RWPE1 (cell line): Measurements from ENCODE around the gene IGSF9B.

Experiments
- CTCF ChIA-PET: fragments of 350-600 bp; sonication (Branson Sonifier 250); formaldehyde crosslinking; extraction: SDS; loops from one replicate; lab custom pipeline; 2021; lab: Yijun Ruan, JAX
- POLR2A ChIA-PET: fragments of 400-600 bp; formaldehyde crosslinking; extraction: SDS; loops from one replicate; lab custom pipeline; 2020; ENCODE audit warnings: antibody characterized with exemption; ENCODE audit not compliant: low non-redundant PET; lab: Yijun Ruan, JAX
- DNase-seq: peaks from one replicate; pipeline ENCODE4 v3.0.0; 2012; ENCODE audit warnings: low spot score
- H3K27ac ChIP-seq: fragments of 450-650 bp; 2 replicates; pipeline ENCODE4 v1.5.1; 2017
- CTCF ChIP-seq: fragments of 450-650 bp; conservative IDR thresholded peaks from 2 replicates; pipeline ENCODE4 v1.5.1; 2017; ENCODE audit warnings: low read depth, mild to moderate bottlenecking

The IGSF9B gene

GRCh38 chr11:133942577-133942976 lies 14.2 kb downstream of the IGSF9B start:
- ChIA-PET POLR2A (no interaction called here), CTCF (no interaction called here)
- no peak overlapping the region for H3K27ac ChIP-seq
- TF ChIP-seq CTCF, result no peak
- DNase-seq, result no peak

- CTCF ChIA-PET, result no interaction called here
Observed at GRCh38 chr11:133941546-133941945, 15.2 kb downstream of the IGSF9B start.

GRCh38 chr11:133940034-133940433 lies 16.7 kb downstream of the IGSF9B start:
- CTCF ChIA-PET, result no interaction called here
- DNase-seq, result no peak
- POLR2A ChIA-PET, result no interaction called here
- H3K27ac ChIP-seq, result no peak overlapping the region
- no peak for TF ChIP-seq CTCF

More at GRCh38 chr11:133941546-133941945, 15.2 kb downstream of the IGSF9B start:
- DNase-seq, result no peak
- no peak overlapping the region for H3K27ac ChIP-seq
- POLR2A ChIA-PET, result no interaction called here
- TF ChIP-seq CTCF, result no peak

GRCh38 chr11:133939558-133939957 lies 17.2 kb downstream of the IGSF9B start:
- no peak for TF ChIP-seq CTCF
- no peak overlapping the region for H3K27ac ChIP-seq
- no peak for DNase-seq
- ChIA-PET POLR2A (no interaction called here), CTCF (no interaction called here)

- POLR2A ChIA-PET, result no interaction called here
- CTCF ChIA-PET, result interaction anchor here (0.6 kb wide), 1 partner anchor 77 kb away, joined by 3 read pairs; no protein-coding TSS in a partner anchor
- no peak for DNase-seq
- TF ChIP-seq CTCF, result no peak
- no peak overlapping the region for H3K27ac ChIP-seq
Observed at GRCh38 chr11:133938166-133938565, 18.6 kb downstream of the IGSF9B start.

GRCh38 chr11:133937468-133937867 lies 19.3 kb downstream of the IGSF9B start:
- no peak overlapping the region for H3K27ac ChIP-seq
- DNase-seq, result no peak
- no peak for TF ChIP-seq CTCF
- ChIA-PET CTCF (no interaction called here), POLR2A (no interaction called here)

- DNase-seq, result no peak
- ChIA-PET CTCF (no interaction called here), POLR2A (no interaction called here)
- no peak overlapping the region for H3K27ac ChIP-seq
- no peak for TF ChIP-seq CTCF
Observed at GRCh38 chr11:133937015-133937414, 19.8 kb downstream of the IGSF9B start.
